OCI-M2 (cell line): ENCODE measurements around the gene MXD3.

Experiments
- DNase-seq: peaks from one replicate; lab custom pipeline; 2025; ENCODE audit not compliant: unreplicated experiment; lab: John Stamatoyannopoulos, UW

The MXD3 gene

GRCh38 chr5:177304392-177305119, 7.1 kb downstream of the MXD3 start:
- DNase-seq = no peak

GRCh38 chr5:177303925-177304391, 7.7 kb downstream of the MXD3 start:
- no peak for DNase-seq

GRCh38 chr5:177303121-177303924, 8.4 kb downstream of the MXD3 start, which contains the start of the genes PRELID1 and RAB24:
Gene PRELID1 (plus strand): TSS chr5:177303799. CDS start chr5:177303986, 187 bp downstream.
Gene RAB24 (minus strand): TSS chr5:177303719. CDS start chr5:177303288, 431 bp downstream.
- DNase-seq = peak; percentile 10

- DNase-seq = no peak
These were observed 9.2 kb downstream of the MXD3 start for GRCh38 chr5:177302354-177303110.

- DNase-seq = no peak
These were observed 10.1 kb downstream of the MXD3 start for GRCh38 chr5:177301503-177302165.

- DNase-seq = no peak
These were observed 10.7 kb downstream of the MXD3 start for GRCh38 chr5:177300951-177301350.

- DNase-seq = peak; percentile 44
These were observed 11.3 kb downstream of the MXD3 start for GRCh38 chr5:177300236-177300880.

- DNase-seq = no peak
These were observed 12.0 kb downstream of the MXD3 start for GRCh38 chr5:177299697-177300096.

- no peak for DNase-seq
These were observed 13.8 kb downstream of the MXD3 start for GRCh38 chr5:177297922-177298321.

GRCh38 chr5:177296581-177296980, 15.1 kb downstream of the MXD3 start:
- DNase-seq = no peak

- DNase-seq = no peak
These were observed 15.8 kb downstream of the MXD3 start for GRCh38 chr5:177295924-177296323.

- no peak for DNase-seq
These were observed 17.1 kb downstream of the MXD3 start for GRCh38 chr5:177294632-177295031.

GRCh38 chr5:177293819-177294581, 17.7 kb downstream of the MXD3 start:
- no peak for DNase-seq

GRCh38 chr5:177291735-177292134, 20.0 kb downstream of the MXD3 start:
- no peak for DNase-seq

GRCh38 chr5:177290816-177291596, 20.7 kb downstream of the MXD3 start:
- DNase-seq = no peak

GRCh38 chr5:177288191-177288590, 23.5 kb downstream of the MXD3 start:
- DNase-seq = no peak

GRCh38 chr5:177276886-177277285, 34.8 kb downstream of the MXD3 start:
- no peak for DNase-seq

GRCh38 chr5:177275883-177276282, 35.8 kb downstream of the MXD3 start:
- no peak for DNase-seq

GRCh38 chr5:177271113-177271512, 40.6 kb downstream of the MXD3 start:
- DNase-seq = no peak
